Neural cell (in vitro differentiated cells): ENCODE results near the gene ITPR2.

Experiments used
- EZH2 ChIP-seq: fragments of 200-600, 300-800 bp; shearing (Covaris generic), sonication (generic); IDR thresholded peaks from 2 replicates; pipeline ENCODE4 v1.6.1; 2014; ENCODE audit warnings: antibody characterized with exemption, low read length, borderline replicate concordance, mild to moderate bottlenecking; ENCODE audit not compliant: insufficient read depth, poor library complexity, severe bottlenecking
- MXI1 ChIP-seq: fragments of 450-650 bp; conservative IDR thresholded peaks from 2 replicates; pipeline ENCODE4 v1.6.1; 2014; ENCODE audit warnings: antibody characterized with exemption, mild to moderate bottlenecking; ENCODE audit not compliant: poor library complexity, severe bottlenecking
- POLR2AphosphoS5 ChIP-seq: IDR thresholded peaks from 2 replicates; pipeline ENCODE4 v1.6.1; 2012
- RAD21 ChIP-seq: fragments of 450-650 bp; conservative IDR thresholded peaks from 2 replicates; pipeline ENCODE4 v1.6.1; 2014; ENCODE audit warnings: antibody characterized with exemption, mild to moderate bottlenecking, moderate library complexity
- REST ChIP-seq: IDR thresholded peaks from 2 replicates; pipeline ENCODE4 v1.6.1; 2012; ENCODE audit warnings: borderline replicate concordance
- TAF1 ChIP-seq: IDR thresholded peaks from 2 replicates; pipeline ENCODE4 v1.6.1; 2012; ENCODE audit warnings: low read depth
- TF ChIP-seq, protein P1 (sequence below): fragments of 450-650 bp; IDR thresholded peaks from 2 replicates; pipeline ENCODE4 v1.5.1; 2014; ENCODE audit warnings: antibody characterized with exemption, mild to moderate bottlenecking, moderate library complexity; ENCODE audit not compliant: poor library complexity, severe bottlenecking

DNA sequence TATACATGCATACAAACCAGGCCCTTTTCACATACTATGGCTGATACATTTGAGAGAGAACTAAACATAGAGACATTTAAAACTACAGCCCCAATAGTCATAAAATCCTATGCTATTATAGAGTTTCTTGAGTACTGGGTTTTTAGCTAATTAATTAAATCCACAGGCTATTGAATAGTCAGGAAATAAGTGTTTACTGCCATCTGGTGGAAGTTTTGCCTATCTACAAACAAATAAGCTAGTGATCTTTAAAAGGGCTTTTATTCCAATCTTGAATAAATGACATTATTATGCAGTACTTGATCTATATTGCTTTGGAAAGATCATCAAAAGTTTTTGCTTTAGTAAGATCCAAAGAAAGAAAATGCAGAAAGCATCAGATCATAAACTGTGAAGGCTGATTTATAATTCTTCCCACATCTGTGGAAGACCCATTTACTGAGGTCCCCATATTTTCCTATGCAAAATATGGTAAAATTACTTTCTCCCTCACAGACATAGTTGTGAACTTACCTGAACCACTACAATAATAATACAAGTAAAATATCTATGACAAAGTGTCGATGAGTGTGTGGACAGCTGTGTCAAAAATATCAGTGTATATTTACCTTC lies 131.3 kb downstream of the ITPR2 start:
- TF ChIP-seq, protein P1, sequence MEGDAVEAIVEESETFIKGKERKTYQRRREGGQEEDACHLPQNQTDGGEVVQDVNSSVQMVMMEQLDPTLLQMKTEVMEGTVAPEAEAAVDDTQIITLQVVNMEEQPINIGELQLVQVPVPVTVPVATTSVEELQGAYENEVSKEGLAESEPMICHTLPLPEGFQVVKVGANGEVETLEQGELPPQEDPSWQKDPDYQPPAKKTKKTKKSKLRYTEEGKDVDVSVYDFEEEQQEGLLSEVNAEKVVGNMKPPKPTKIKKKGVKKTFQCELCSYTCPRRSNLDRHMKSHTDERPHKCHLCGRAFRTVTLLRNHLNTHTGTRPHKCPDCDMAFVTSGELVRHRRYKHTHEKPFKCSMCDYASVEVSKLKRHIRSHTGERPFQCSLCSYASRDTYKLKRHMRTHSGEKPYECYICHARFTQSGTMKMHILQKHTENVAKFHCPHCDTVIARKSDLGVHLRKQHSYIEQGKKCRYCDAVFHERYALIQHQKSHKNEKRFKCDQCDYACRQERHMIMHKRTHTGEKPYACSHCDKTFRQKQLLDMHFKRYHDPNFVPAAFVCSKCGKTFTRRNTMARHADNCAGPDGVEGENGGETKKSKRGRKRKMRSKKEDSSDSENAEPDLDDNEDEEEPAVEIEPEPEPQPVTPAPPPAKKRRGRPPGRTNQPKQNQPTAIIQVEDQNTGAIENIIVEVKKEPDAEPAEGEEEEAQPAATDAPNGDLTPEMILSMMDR, result peak; percentile 84
- TF ChIP-seq TAF1 (no peak), MXI1 (no peak), EZH2 (no peak), REST (no peak), POLR2AphosphoS5 (no peak), RAD21 (peak; percentile 84)
